Vagina (tissue), 2 donors: ENCODE data around the gene FBXW9. TPM values are rescaled to one million over a fixed set of nuclear protein-coding genes. Genes with fewer than 3 reads are reported as not detected.
"Not testable (repeated sequence)": the region's sequence is repeated elsewhere in the genome, so short reads cannot be mapped to it uniquely, and the experiment has no call there.

Experiments used
- DNase-seq, 2 donors: peaks; one replicate each; pipeline ENCODE4 v3.0.0-alpha.2; 2017; ENCODE audit errors: extremely low spot score in 2 of 2
- H3K27ac ChIP-seq: fragments of 200-600 bp; sonication (generic); one replicate; pipeline ENCODE4 v1.5.1; 2019
- H3K27me3 ChIP-seq: fragments of 200-600 bp; sonication (generic); one replicate; pipeline ENCODE4 v1.5.1; 2019
- H3K36me3 ChIP-seq, 2 donors: fragments of 200-600 bp; sonication (generic); one replicate each; pipeline ENCODE4 v1.5.1; 2017 to 2019
- H3K4me1 ChIP-seq: fragments of 200-600 bp; sonication (generic); one replicate; pipeline ENCODE4 v1.5.1; 2019
- H3K4me3 ChIP-seq, 2 donors: fragments of 200-600 bp; sonication (generic); 1 replicate in 1 of 2; 2 replicates in 1 of 2; pipeline ENCODE4 v1.5.1; 2016 to 2019
- H3K9me3 ChIP-seq: fragments of 200-600 bp; sonication (generic); one replicate; pipeline ENCODE4 v1.5.1; 2019
- POLR2A ChIP-seq, 2 donors: fragments of 450-650 bp; IDR thresholded peaks; one replicate each; pipeline ENCODE4 v1.6.1; 2017; ENCODE audit warnings: antibody characterized with exemption in 2 of 2, mild to moderate bottlenecking in 2 of 2, moderate library complexity in 2 of 2
- POLR2AphosphoS5 ChIP-seq, 2 donors: sonication (generic); formaldehyde crosslinking; IDR thresholded peaks; one replicate each; pipeline ENCODE4 v1.9.0; 2017; ENCODE audit warnings: antibody characterized with exemption in 2 of 2, mild to moderate bottlenecking in 2 of 2, low read depth in 1 of 2; ENCODE audit not compliant: insufficient read depth in 1 of 2
- intact Hi-C: fragments of 100-400 bp; cut with DNase I; formaldehyde crosslinking; loops from one replicate; pipeline ENCODE4 v1.15.1; 2023
- total RNA-seq: library from RNA; depleted of rRNA; stranded (reverse); fragments of >200 nt; gene quantifications from one replicate; pipeline ENCODE4 v1.2.3, GENCODE V29; 2016
- TF ChIP-seq, protein P1 (sequence below), 3 experiments: fragments of 450-650 bp in 2 of 3; fragments of 200-600 bp in 1 of 3; sonication (generic) in 1 of 3; IDR thresholded peaks; one replicate each; pipeline ENCODE4 v1.5.1; 2017 to 2019; ENCODE audit warnings: antibody characterized with exemption in 3 of 3, mild to moderate bottlenecking in 2 of 3, moderate library complexity in 2 of 3

Gene FBXW9
- total RNA-seq, 1 donor from 2014 or later, result 5.6 TPM

DNA sequence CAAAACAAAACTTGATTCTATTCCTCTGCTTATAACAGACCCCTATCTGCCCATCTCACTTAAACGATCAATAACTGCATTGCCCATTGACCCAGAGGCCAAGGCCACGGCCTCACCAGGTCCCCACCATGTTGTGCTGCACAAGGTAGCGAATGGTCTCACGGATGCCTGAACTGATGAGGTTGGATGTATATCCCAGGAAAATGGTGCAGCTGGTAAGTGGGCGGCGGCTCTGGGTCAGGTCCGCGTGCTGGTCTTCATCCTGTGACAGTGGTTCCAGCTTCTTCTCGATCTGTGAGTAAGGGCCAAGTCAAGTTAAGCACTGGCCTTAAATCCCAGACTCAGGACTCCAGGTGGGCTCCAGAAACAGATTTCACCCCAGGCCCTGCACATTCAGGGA lies 16.4 kb downstream of the FBXW9 start:
- H3K36me3 ChIP-seq, result peaks cover 0 to 49% of the 10 kb centered on the region in 2 donors
- intact Hi-C loops, result no loop called here

DNA sequence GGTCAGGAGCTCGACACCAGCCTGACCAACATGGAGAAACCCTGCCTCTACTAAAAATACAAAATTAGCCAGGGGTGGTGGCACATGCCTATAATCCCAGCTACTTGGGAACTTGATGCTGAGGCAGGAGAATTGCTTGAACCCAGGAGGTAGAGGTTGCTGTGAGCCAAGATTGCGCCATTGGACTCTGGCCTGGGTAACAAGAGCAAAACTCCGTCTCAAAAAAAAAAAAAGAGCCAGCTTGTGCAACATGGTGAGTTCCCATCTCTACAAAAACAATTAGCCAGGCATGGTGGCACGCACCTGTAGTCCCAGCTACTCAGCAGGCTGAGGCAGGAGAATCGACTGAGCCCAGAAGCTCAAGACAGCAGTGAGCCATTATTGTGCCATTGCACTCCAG lies 18.4 kb downstream of the FBXW9 start:
- Histone ChIP-seq H3K4me1 (peaks cover 24% of the 10 kb centered on the region), H3K36me3 (peaks cover 0 to 65% of the 10 kb centered on the region in 2 donors)
- H3K27ac ChIP-seq, intact Hi-C loops, H3K9me3 ChIP-seq, H3K4me3 ChIP-seq, H3K27me3 ChIP-seq, DNase-seq: not testable (repeated sequence)

More for the DNA sequence above, 16.4 kb downstream of the FBXW9 start:
- peaks cover 24% of the 10 kb centered on the region for H3K4me1 ChIP-seq
- no peak overlapping the region for H3K27ac ChIP-seq
- H3K9me3 ChIP-seq, result no peaks in the 10 kb centered on the region
- DNase-seq, result no peak
- no peak overlapping the region for H3K4me3 ChIP-seq
- H3K27me3 ChIP-seq, result no peaks in the 10 kb centered on the region
- TF ChIP-seq POLR2AphosphoS5 (IDR thresholded peaks at IDR 0.05; ENCODE audit: insufficient read depth in 1 of 2, low read depth in 1 of 2), result no peak
- TF ChIP-seq POLR2A (IDR thresholded peaks at IDR 0.05), result no peak

DNA sequence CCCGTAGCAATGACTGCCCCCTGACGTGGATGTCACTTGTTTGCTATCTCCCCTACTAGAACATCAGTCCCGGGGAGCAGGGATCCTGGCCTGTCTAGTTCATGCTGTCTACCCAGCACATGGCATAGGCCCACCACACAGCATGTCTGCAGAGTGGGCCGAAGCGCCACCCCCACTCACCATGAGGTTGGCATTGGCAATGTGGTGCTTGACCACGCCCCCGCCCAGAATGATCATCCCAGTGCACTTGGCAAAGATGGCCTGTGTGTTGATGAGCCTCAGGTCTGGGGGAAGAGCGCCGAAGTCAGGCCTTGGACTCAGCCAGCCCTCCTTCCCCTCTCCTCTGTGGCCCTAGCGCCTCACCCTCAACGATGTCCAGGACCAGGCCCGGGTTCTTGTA lies 19.5 kb downstream of the FBXW9 start:
- H3K4me1 ChIP-seq, result peaks cover 24% of the 10 kb centered on the region
- H3K4me3 ChIP-seq, result no peak overlapping the region
- TF ChIP-seq POLR2A (IDR thresholded peaks at IDR 0.05) (no peak), POLR2AphosphoS5 (IDR thresholded peaks at IDR 0.05; ENCODE audit: insufficient read depth in 1 of 2, low read depth in 1 of 2) (no peak)
- TF ChIP-seq, protein P1, sequence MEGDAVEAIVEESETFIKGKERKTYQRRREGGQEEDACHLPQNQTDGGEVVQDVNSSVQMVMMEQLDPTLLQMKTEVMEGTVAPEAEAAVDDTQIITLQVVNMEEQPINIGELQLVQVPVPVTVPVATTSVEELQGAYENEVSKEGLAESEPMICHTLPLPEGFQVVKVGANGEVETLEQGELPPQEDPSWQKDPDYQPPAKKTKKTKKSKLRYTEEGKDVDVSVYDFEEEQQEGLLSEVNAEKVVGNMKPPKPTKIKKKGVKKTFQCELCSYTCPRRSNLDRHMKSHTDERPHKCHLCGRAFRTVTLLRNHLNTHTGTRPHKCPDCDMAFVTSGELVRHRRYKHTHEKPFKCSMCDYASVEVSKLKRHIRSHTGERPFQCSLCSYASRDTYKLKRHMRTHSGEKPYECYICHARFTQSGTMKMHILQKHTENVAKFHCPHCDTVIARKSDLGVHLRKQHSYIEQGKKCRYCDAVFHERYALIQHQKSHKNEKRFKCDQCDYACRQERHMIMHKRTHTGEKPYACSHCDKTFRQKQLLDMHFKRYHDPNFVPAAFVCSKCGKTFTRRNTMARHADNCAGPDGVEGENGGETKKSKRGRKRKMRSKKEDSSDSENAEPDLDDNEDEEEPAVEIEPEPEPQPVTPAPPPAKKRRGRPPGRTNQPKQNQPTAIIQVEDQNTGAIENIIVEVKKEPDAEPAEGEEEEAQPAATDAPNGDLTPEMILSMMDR (IDR thresholded peaks at IDR 0.05), result no peak
- H3K36me3 ChIP-seq, result peaks cover 0 to 71% of the 10 kb centered on the region in 2 donors
- no peak overlapping the region for H3K27ac ChIP-seq
- intact Hi-C loops, result loop anchor here (2.0 kb wide), 1 partner anchor 50 kb away; no protein-coding TSS in a partner anchor
- no peaks in the 10 kb centered on the region for H3K27me3 ChIP-seq
- DNase-seq, result no peak
- no peaks in the 10 kb centered on the region for H3K9me3 ChIP-seq

DNA sequence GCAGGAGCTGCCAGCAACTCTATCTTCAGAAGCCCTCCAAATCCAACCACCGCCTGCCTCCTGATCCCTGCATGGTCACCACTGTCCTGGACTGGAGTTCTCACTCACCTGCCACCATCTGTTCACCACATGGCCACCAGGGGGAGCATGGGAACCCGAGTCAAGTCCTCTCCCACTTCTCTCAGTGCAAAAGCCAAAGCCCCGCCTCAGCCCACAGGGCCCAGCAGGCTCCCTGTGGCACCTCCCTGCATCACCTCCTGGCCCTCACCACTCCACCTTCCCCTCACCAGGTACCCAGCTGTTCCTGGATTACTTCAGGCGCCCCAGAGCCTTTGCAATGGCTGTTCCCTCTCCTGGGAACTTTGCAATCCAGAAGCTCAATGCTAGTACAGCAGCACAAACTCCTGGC lies 20.0 kb downstream of the FBXW9 start:
- Histone ChIP-seq H3K36me3 (peaks cover 0 to 71% of the 10 kb centered on the region in 2 donors), H3K27me3 (no peaks in the 10 kb centered on the region), H3K27ac (no peak overlapping the region), H3K4me3 (no peak overlapping the region), H3K4me1 (peaks cover 24% of the 10 kb centered on the region), H3K9me3 (no peaks in the 10 kb centered on the region)
- no peak for DNase-seq
- intact Hi-C loops, result loop anchor here (2.0 kb wide), 1 partner anchor 50 kb away; no protein-coding TSS in a partner anchor
- no peak for TF ChIP-seq POLR2AphosphoS5 (IDR thresholded peaks at IDR 0.05; ENCODE audit: insufficient read depth in 1 of 2, low read depth in 1 of 2)
- TF ChIP-seq, protein P1 (IDR thresholded peaks at IDR 0.05), result peak; percentile 61 to 69 (median 65)

DNA sequence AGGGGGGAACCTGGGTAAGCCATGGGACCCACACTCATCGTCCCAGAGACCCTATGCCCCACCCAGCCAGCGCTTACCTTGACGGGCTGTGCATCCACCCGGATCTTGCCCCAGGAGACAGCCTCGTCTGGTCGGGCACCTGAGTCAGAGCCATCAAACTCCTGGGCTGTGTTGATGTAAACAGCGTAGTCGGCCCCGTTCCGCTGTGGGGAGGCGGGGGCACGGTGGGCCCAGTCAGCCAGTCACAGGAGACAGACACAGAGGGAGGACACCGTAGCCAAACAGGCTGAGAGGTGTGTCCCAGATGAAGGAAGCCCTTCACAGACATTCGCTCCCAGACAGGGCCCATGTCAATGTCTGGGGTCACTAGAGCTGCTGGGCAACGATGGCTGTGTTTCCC lies 20.5 kb downstream of the FBXW9 start:
- intact Hi-C loops, result loop anchor here (2.0 kb wide), 1 partner anchor 49 kb away; no protein-coding TSS in a partner anchor
- H3K36me3 ChIP-seq, result peaks cover 0 to 71% of the 10 kb centered on the region in 2 donors

DNA sequence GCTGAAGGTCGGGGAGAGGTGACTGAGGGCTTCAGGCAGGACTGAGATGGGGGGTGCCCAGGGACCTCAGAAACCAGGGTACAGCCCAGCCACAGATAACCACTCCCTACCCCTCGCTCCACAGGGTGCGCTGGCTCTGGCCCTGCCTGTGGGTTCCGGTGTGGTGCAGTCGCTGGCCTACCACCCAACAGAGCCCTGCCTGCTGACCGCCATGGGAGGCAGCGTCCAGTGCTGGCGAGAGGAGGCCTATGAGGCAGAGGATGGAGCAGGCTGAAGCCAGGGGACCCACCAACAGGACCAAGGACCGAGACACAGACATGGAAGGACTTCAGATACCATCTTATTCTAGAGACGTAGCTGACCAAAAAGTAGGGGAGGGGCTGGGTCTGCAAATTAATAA lies 21.0 kb downstream of the FBXW9 start:
- no peaks in the 10 kb centered on the region for H3K27me3 ChIP-seq
- peaks cover 26% of the 10 kb centered on the region for H3K4me1 ChIP-seq
- intact Hi-C loops, result no loop called here
- H3K9me3 ChIP-seq, result no peaks in the 10 kb centered on the region
- H3K27ac ChIP-seq, result no peak overlapping the region
- no peak for DNase-seq
- peaks cover 0 to 71% of the 10 kb centered on the region in 2 donors for H3K36me3 ChIP-seq
- no peak overlapping the region for H3K4me3 ChIP-seq
- TF ChIP-seq, protein P1 (IDR thresholded peaks at IDR 0.05), result no peak
- TF ChIP-seq POLR2AphosphoS5 (IDR thresholded peaks at IDR 0.05; ENCODE audit: insufficient read depth in 1 of 2, low read depth in 1 of 2), result no peak
- TF ChIP-seq POLR2A (IDR thresholded peaks at IDR 0.05), result no peak

More for the DNA sequence above, 20.5 kb downstream of the FBXW9 start:
- H3K4me3 ChIP-seq, result no peak overlapping the region
- TF ChIP-seq, protein P1 (IDR thresholded peaks at IDR 0.05), result no peak
- TF ChIP-seq POLR2AphosphoS5 (IDR thresholded peaks at IDR 0.05; ENCODE audit: insufficient read depth in 1 of 2, low read depth in 1 of 2), result no peak
- TF ChIP-seq POLR2A (IDR thresholded peaks at IDR 0.05), result no peak
- peaks cover 26% of the 10 kb centered on the region for H3K4me1 ChIP-seq
- DNase-seq, result no peak
- no peaks in the 10 kb centered on the region for H3K27me3 ChIP-seq
- no peak overlapping the region for H3K27ac ChIP-seq
- H3K9me3 ChIP-seq, result no peaks in the 10 kb centered on the region
